Measurements from ENCODE around the gene LENG1.

Gene LENG1

GRCh38 chr19:54129617-54129996 lies 29.9 kb downstream of the LENG1 start (continued):
- no peak for TF ChIP-seq ZNF214 (tag by site-specific recombination; IDR thresholded peaks at IDR 0.05; ENCODE audit: borderline replicate concordance)
- no peak for TF ChIP-seq ZNF529 (tag by site-specific recombination; IDR thresholded peaks at IDR 0.05; ENCODE audit: insufficient replicate concordance)

GRCh38 chr19:54128796-54129616 lies 30.5 kb downstream of the LENG1 start:
- POLR2A ChIA-PET: interaction anchor here (6.2 kb wide), 1 partner anchor 8 kb away, joined by 37 read pairs; the partner anchor contains the start of gene CNOT3
- TF ChIP-seq ZNF366 (tag by site-specific recombination; conservative IDR thresholded peaks at IDR 0.05): no peak
- no peak for TF ChIP-seq ZFP37 (tag by site-specific recombination; IDR thresholded peaks at IDR 0.05)
- no peak for TF ChIP-seq ZNF473 (tag by site-specific recombination; IDR thresholded peaks at IDR 0.05)
- TF ChIP-seq PRDM10 (tag by site-specific recombination; IDR thresholded peaks at IDR 0.05): no peak
- TF ChIP-seq GLIS2 (tag by site-specific recombination; IDR thresholded peaks at IDR 0.05): no peak
- TF ChIP-seq ZNF561 (tag by site-specific recombination; IDR thresholded peaks at IDR 0.05; ENCODE audit: borderline replicate concordance): no peak
- TF ChIP-seq ZFP41 (tag by site-specific recombination; IDR thresholded peaks at IDR 0.05; ENCODE audit: borderline replicate concordance): no peak
- no peak for TF ChIP-seq ZBTB10 (tag by site-specific recombination; IDR thresholded peaks at IDR 0.05)

GRCh38 chr19:54128441-54128725 lies 31.1 kb downstream of the LENG1 start:
- ChIA-PET CTCF (interaction anchor here (0.5 kb wide), 1 partner anchor 1313 kb away, joined by 3 read pairs; no protein-coding TSS in a partner anchor), POLR2A (interaction anchor here (0.6 to 6.2 kb wide), 2 partner anchors 9 to 244 kb away, joined by 3 to 37 read pairs; partner anchors contain the start of gene CNOT3)
- H3K4me3 ChIP-seq (ENCODE audit: low read depth, low read length): no peak overlapping the region
- H3K4me1 ChIP-seq (ENCODE audit: control insufficient read depth, insufficient read depth, low read length): no peaks in the 10 kb centered on the region
- H3K9me3 ChIP-seq (ENCODE audit: control insufficient read depth, insufficient read depth, low read depth, low read length): no peaks in the 10 kb centered on the region
- no peak overlapping the region for H3K27ac ChIP-seq (ENCODE audit: extremely low read depth, low read depth, low read length)
- no peak for TF ChIP-seq ZBTB8A (tag by site-specific recombination; IDR thresholded peaks at IDR 0.05)
- no peak for TF ChIP-seq ZFP37 (tag by site-specific recombination; IDR thresholded peaks at IDR 0.05)
- TF ChIP-seq ZFHX2 (tag by site-specific recombination; conservative IDR thresholded peaks at IDR 0.05): no peak
- TF ChIP-seq CTCF (tag by site-specific recombination; IDR thresholded peaks at IDR 0.05): no peak
- no peak for TF ChIP-seq ZBTB26 (tag by site-specific recombination; optimal IDR thresholded peaks at IDR 0.05)
- no peak for TF ChIP-seq INSM2 (tag by site-specific recombination; IDR thresholded peaks at IDR 0.05)
- TF ChIP-seq ZNF221 (tag by site-specific recombination; IDR thresholded peaks at IDR 0.05; ENCODE audit: borderline replicate concordance): no peak
- TF ChIP-seq ZNF776 (tag by site-specific recombination; IDR thresholded peaks at IDR 0.05; ENCODE audit: borderline replicate concordance): no peak
- TF ChIP-seq SP2 (tag by site-specific recombination; IDR thresholded peaks at IDR 0.05): no peak
- no peak for TF ChIP-seq ZNF114 (tag by site-specific recombination; IDR thresholded peaks at IDR 0.05)
- peaks cover 17 to 79% of the 10 kb centered on the region in 2 experiments for H3K36me3 ChIP-seq (ENCODE audit: control insufficient read depth in 2 of 2, insufficient read depth in 1 of 2, low read length in 2 of 2)

More at GRCh38 chr19:54128796-54129616, 30.5 kb downstream of the LENG1 start:
- no peaks in the 10 kb centered on the region for H3K4me1 ChIP-seq (ENCODE audit: control insufficient read depth, insufficient read depth, low read length)
- H3K4me3 ChIP-seq (ENCODE audit: low read depth, low read length): no peak overlapping the region
- no peak overlapping the region for H3K27ac ChIP-seq (ENCODE audit: extremely low read depth, low read depth, low read length)
- CTCF ChIA-PET: interaction anchor here (0.5 kb wide), 1 partner anchor 1313 kb away, joined by 3 read pairs; no protein-coding TSS in a partner anchor
- peaks cover 17 to 73% of the 10 kb centered on the region in 2 experiments for H3K36me3 ChIP-seq (ENCODE audit: control insufficient read depth in 2 of 2, insufficient read depth in 1 of 2, low read length in 2 of 2)
- H3K9me3 ChIP-seq (ENCODE audit: control insufficient read depth, insufficient read depth, low read depth, low read length): peaks cover 2% of the 10 kb centered on the region
